T-helper 1 cell (primary cell): ENCODE data around the gene PJA2.

Source experiments
- DNase-seq, 5 donors: peaks; one replicate each; pipeline ENCODE4 v3.0.0-alpha.2; 2012 to 2020

Gene PJA2

GRCh38 chr5:109408991-109409843 lies 557 bp downstream of the PJA2 start:
- DNase-seq: peak; percentile 65 to 89 (median 73)

GRCh38 chr5:109407913-109408312 lies 1.9 kb downstream of the PJA2 start:
- no peak for DNase-seq

DNA sequence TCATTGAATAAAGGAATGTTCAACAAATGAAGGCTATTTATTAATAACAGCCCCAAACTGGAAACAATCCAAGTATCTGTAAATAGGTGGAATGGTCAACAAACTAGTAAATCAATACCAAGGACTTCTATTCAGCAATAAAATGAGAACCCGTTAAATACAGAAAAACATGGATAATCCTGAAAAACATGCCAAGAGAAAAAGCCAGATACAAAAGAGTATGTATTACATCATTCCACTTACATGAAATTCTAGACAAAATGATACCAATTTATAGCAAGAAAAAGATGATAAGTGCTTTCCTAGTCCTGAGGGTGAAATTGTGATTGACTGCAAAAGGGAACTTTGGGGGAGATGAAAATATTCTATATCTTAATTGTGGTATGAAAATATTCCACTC lies 3.1 kb downstream of the PJA2 start:
- no peak for DNase-seq

- no peak for DNase-seq
Observed at GRCh38 chr5:109404428-109404960, 5.3 kb downstream of the PJA2 start.

DNA sequence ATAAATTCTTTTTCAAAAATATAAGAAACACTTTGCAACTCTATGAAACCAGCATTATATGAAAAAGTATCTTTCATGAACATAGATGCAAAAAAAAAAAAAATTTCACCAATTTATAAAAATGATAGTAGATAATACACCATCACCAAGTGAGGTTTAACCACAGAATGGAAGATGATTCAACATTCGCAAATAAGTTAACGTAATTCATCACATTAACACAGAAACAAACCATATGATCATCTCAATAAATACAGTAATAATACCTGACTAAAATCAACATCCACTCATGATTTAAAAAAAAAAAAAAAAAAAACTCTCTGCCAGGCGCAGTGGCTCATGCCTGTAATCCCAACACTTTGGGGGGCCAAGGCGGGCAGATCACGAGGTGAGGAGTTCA lies 6.3 kb downstream of the PJA2 start:
- no peak for DNase-seq

DNA sequence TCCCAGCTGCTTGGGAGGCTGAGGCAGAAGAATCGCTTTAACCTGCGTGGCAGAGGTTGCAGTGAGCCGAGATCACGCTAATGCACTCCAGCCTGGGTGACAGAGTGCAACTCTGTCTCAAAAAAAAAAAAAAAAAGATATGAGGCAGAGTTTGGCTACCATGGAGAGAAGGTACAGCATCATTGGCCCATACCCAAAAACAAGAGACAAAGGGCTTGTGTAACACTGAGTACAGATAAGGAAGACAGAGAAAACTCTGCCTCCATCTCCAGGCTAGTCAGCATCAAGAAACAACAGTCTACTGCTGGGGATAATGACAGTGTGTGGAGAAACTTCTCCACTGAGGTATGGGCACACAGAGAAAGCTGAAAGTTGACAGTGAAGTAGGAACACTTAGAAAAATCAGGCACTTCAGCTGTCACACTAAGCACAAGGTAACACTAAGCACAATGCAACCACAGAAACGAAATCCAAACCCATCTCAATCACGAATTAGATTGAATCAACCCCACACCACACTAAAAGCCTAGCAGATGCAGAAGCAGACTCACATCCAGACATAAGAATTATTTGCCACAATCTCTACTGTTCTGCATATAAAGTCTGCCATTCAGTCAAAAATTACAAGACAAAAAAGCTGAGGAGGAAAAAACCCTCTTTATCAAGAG lies 10.5 kb downstream of the PJA2 start:
- no peak for DNase-seq

DNA sequence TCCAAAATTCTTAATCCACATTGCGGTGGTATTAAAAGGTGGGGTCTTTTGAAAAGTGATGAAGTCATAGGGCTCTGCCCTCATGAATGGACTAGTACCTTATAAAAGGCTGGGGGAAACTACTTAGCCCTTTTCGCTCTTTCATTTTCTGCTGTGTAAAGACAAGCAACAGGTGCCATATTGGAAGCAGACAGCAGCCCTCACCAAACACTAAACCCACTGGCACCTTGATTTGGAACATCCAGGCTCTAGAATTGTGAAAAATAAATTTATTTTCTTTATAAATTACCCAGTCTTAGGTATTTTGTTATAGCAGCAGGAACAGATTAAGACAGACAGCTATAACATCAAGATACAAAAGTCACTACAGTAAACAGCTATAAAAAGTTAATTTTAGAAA lies 12.8 kb downstream of the PJA2 start:
- DNase-seq: no peak

DNA sequence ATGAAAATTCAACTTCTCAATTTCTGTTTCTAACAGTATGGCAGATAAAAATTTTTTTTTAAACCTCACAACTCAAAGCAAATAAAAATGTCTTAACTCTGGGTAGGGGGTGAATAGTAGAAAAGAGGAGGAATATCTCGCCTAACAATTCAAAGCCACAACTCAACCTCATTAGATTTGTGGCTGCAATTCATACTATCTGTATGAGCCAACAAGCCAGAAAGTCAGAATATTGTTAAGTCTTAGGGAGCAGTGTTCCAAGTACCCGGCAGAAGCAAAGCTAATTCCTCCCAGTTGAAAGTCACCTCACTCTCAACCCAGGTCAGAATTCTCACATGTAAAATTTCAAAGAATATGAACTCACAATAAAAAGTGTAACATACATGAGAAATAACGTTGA lies 15.0 kb downstream of the PJA2 start:
- DNase-seq: no peak

DNA sequence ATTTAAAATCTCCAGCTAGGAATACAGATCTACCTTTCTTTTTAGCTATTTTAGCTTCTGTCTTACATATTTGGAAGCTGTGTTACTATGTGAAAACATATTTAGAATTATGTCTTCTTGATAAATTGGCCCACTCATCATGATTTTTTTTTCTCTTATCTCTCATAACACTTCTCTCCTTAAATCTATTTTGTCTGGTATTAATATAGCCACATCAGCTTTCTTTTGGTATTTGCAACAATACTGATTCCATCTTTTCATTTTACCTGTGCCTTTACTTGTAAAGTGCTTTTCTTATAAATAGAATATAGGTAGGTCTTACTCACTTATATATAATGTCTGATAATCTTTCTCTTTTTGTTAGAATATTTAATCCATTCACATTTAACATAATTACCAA lies 19.6 kb downstream of the PJA2 start:
- DNase-seq: no peak

DNA sequence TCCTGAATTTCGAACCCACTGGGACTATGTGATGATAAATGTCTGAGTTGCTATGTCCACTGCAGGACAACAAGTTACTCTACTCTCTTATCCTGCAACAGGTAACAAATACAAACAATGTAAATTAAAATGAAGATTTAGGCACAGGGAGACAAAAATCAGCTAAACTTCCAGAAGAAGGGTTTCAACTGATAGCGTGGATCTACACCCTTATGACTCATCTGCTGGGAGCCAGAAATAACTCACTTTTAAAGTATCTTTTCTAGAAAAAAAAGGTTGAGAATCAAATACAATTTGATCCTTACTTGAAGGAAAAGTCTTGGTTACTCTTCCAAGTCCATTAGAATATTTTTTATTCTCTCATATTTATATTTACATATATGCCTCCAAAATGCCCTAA lies 21.4 kb downstream of the PJA2 start:
- DNase-seq: no peak

DNA sequence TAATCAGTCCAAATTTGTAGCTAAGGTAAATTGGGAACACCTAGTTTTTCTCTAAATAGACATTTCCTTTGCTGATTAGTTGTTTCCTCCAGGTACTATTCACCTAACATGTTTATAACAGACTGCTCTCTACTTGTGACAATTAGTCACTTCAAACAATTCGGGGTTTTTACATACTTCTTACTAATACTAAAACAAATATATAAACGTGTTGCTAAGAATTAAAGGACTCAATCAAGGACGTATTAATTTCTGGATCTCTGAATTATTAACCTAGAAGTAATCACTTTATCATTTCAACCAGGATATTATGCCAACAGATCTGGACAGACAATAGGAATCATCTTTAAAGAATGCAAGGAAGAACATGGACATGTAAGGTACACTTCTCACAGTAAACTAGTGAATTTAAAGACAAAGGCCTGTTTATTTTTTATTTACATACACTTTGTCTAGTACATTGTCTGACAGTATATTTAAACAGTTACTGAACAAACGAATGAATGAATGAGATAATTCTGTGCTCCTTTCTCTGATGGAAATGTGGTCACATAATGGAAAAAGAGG lies 22.3 kb downstream of the PJA2 start:
- no peak for DNase-seq

GRCh38 chr5:109378095-109378494 lies 31.7 kb downstream of the PJA2 start:
- no peak for DNase-seq

DNA sequence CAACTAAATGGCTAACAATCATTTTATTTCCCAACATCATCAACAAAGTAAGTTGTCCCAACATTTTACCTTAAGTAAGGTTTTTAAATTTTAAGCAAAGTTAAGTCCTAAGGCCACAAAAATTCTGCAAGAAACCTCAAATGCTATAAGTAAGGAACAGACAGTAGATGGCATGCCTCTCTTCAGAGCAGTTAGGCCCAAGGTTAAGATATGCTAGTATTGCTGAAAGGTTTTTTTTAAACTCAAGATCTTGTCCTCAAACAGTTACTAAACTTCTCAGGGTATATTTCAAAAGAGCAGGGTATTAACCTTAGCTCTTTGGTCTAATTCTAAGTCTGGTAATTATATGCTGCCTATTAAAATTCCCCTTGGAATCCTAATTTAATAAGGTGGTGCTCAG lies 35.1 kb downstream of the PJA2 start:
- no peak for DNase-seq

DNA sequence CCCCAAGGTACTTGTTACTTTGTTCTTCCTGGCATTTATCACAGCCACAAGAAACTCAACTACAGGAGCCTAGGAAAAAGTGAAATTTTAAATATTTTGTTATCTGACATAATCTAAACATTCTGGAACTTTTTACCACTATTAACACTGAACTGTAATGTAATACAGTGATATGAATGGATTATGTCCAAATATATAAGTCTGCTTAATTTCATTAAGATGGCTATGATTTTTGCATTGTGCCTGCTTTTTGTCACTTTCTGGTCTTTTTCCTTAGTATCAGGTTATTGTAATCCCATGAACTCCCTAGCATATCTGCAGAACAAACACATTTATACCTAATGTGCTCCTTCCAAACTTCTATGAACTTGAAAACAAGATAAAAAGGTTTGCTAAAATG lies 35.8 kb downstream of the PJA2 start:
- DNase-seq: no peak

DNA sequence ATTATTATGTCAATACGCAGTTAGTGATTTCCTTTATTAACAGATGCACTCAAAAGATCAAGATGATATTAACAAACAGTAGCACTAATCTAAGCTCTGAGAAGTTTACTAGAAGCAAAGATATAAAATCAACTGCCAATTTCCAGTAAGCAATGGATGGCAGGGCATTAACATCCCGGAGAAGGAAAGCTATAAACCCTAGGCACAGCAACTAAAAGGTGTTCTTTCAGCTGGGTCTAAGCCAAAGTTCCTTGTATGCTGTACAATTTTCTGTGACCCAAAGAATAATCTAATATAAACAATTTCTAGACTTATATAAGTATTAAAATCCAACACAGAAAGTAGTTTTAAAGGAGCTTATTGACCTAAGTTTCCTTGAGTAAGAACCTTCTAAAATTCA lies 39.4 kb downstream of the PJA2 start:
- no peak for DNase-seq

DNA sequence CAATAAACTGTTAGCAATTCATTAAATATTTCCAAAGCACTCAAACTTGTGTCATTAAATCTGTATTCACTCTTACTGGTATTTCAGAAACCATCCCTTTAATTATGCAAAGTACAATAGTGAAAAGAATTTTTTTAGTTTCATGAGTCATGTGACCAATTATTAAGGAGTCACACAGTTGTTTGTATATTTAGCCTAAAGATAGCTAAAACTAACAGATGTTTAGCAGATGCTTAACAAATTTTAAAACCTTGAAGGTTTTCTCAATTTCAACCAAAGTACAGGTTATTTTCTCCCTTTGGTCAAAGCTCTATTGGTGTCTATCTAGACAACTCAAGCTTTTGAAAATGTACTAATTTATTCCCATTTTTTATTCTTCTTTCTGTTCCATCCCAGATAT lies 44.1 kb downstream of the PJA2 start:
- DNase-seq: no peak

DNA sequence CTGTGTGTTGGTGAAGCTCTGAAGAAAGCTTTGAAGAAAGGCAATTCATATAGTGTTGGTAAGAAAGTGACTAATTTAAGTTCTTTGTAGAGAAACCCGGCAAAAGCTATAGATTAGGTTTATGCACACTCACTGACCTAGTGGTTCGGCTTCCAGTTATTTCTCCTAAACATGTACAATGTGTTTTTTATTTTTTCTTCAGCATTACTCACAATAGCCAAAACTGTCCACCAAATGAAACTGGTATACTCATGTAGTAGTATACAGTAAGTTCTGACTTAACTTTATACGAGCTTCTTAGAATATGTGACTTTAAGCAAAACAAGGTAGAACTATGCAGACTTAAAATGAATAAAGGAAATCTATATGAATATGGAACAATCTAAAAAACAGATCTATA lies 44.8 kb downstream of the PJA2 start:
- no peak for DNase-seq

DNA sequence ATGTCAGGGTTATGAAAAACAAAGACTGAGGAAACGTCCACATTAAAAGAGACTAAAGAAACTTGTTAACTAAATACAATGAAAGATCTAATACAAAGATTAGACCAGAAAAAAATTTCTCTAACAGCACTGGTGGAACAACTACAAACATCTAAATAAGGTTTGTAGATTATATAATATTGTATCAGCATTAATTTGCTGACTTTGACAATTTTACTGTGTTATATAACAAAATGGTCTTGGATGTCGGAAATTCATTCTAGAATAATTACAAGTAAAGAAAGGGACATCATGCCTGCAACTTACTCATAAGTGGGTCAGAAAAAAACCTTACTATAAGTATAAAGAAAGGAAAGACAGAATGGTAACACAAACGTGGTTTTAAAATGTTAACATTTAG lies 50.1 kb downstream of the PJA2 start:
- DNase-seq: no peak

DNA sequence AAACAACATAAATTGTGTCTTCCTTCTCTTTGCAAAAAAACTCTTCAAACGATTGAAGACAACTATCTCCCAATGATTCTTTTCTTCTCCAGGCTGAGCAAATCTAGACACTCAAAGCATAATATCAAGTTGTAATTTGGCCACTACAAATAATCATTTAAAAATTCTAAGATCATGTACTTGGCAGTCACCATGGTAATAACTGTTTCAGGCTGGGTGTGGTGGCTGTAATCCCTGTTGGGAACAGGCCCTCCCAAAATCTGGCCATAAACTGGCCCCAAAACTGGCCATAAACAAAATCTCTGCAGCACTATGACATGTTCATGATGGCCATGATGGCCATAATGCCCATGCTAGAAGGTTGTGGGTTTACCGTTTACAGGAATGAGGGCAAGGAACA lies 52.0 kb downstream of the PJA2 start:
- DNase-seq: no peak

GRCh38 chr5:109354761-109355160 lies 55.0 kb downstream of the PJA2 start:
- DNase-seq: no peak

- DNase-seq: no peak
Observed at GRCh38 chr5:109351988-109352864, 57.5 kb downstream of the PJA2 start.

DNA sequence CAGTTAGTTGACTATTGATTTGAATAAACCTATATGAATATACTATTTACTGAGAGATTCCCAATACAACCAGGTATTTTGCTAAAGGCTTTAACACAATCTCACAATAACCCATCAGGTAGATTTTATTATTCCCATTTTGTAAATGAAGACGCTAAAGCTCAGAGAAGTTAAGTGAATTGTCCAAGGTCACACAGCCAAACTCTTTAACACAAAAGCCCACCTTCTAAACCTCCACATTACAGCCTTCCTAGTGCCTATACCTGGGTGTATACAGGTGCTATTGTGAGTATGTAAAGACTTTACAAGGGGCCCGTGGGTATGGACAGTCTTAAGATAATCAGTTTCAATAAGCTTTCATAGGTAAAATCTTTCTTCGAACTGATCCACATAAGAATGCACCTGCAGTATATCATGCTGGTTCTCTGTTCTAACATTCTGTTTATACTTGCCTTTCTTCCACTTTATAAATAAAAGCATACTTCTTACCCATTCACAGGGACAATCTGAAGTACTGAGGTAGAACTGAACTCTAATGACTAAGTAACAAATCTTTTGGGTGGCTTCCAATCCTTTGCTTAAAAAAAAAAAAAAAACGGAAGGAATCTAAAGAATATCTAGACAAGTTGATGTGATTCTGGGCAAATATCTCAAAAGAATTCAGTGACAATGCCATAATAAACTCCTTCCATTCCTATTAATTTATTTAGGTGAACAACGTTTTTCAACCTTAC lies 59.1 kb downstream of the PJA2 start:
- no peak for DNase-seq
